GM19397 (cell line): ENCODE results near the gene C11orf86.
"Not testable (repeated sequence)": the region's sequence is repeated elsewhere in the genome, so short reads cannot be mapped to it uniquely, and the experiment has no call there.

Experiments
- ATAC-seq: cut with Tn5 transposase; IDR thresholded peaks from one replicate; pipeline ENCODE4 v1.9.1; 2021; ENCODE audit warnings: mild to moderate bottlenecking, moderate library complexity; ENCODE audit not compliant: unreplicated experiment

Gene C11orf86

GRCh38 chr11:66987924-66988637 lies 13.0 kb downstream of the C11orf86 start:
- no peak for ATAC-seq

- not testable (repeated sequence) for ATAC-seq
These were observed 13.6 kb downstream of the C11orf86 start for GRCh38 chr11:66988741-66989140.

GRCh38 chr11:66989360-66989759 lies 14.3 kb downstream of the C11orf86 start:
- ATAC-seq, result not testable (repeated sequence)

GRCh38 chr11:66992041-66992440 lies 16.9 kb downstream of the C11orf86 start:
- no peak for ATAC-seq

GRCh38 chr11:66996609-66997273 lies 21.6 kb downstream of the C11orf86 start:
- ATAC-seq, result no peak

- no peak for ATAC-seq
These were observed 24.5 kb downstream of the C11orf86 start for GRCh38 chr11:66999555-66999954.

- ATAC-seq, result no peak
These were observed 26.2 kb downstream of the C11orf86 start for GRCh38 chr11:67001332-67001731.

- no peak for ATAC-seq
These were observed 27.3 kb downstream of the C11orf86 start for GRCh38 chr11:67002297-67002913.

GRCh38 chr11:67002921-67003411 lies 27.9 kb downstream of the C11orf86 start:
- ATAC-seq, result no peak

GRCh38 chr11:67005200-67005599 lies 30.1 kb downstream of the C11orf86 start:
- ATAC-seq, result not testable (repeated sequence)

- no peak for ATAC-seq
These were observed 31.2 kb downstream of the C11orf86 start for GRCh38 chr11:67006029-67006884.

- ATAC-seq, result no peak
These were observed 32.0 kb downstream of the C11orf86 start for GRCh38 chr11:67007126-67007525.

- no peak for ATAC-seq
These were observed 35.3 kb downstream of the C11orf86 start for GRCh38 chr11:67010296-67010905.

GRCh38 chr11:67013511-67014045 lies 38.5 kb downstream of the C11orf86 start:
- ATAC-seq, result no peak

GRCh38 chr11:67014343-67014742 lies 39.2 kb downstream of the C11orf86 start:
- ATAC-seq, result no peak

GRCh38 chr11:67015048-67015447 lies 39.9 kb downstream of the C11orf86 start:
- ATAC-seq, result no peak

GRCh38 chr11:67016550-67016949 lies 41.4 kb downstream of the C11orf86 start:
- no peak for ATAC-seq

- no peak for ATAC-seq
These were observed 45.8 kb downstream of the C11orf86 start for GRCh38 chr11:67020949-67021348.

GRCh38 chr11:67022341-67022933 lies 47.3 kb downstream of the C11orf86 start:
- ATAC-seq, result no peak
